Naive thymus-derived CD4-positive, alpha-beta T cell (primary cell): ENCODE results near the gene MYOT. TPM values are rescaled to one million over a fixed set of nuclear protein-coding genes. Genes with fewer than 3 reads are reported as not detected.

Source experiments
- ATAC-seq: fragments of 150-1000 bp; cut with Tn5 transposase; 2 replicates; pipeline ENCODE4 v1.10.0; 2021; ENCODE audit warnings: mild to moderate bottlenecking, moderate library complexity
- CTCF ChIA-PET: fragments of 350-600 bp; sonication (Branson Sonifier 250); formaldehyde crosslinking; loops from one replicate; lab custom pipeline; 2021; ENCODE audit warnings: antibody characterized with exemption; lab: Charles Lee
- POLR2A ChIA-PET: fragments of 350-600 bp; sonication (Branson Sonifier 250); formaldehyde crosslinking; loops from one replicate; lab custom pipeline; 2021; ENCODE audit warnings: antibody characterized with exemption, inconsistent platforms; lab: Charles Lee
- DNase-seq, 9 donors: peaks; one replicate each; pipeline versions ENCODE4 v3.0.0 to v3.0.0-alpha.2; 2020 to 2022; ENCODE audit warnings: mixed read lengths in 1 of 9
- H3K27ac ChIP-seq: one replicate; pipeline ENCODE4 v1.7.0; 2013; ENCODE audit warnings: mild to moderate bottlenecking, low read depth, low read length, moderate library complexity
- H3K27me3 ChIP-seq, 2 donors: one replicate each; pipeline ENCODE4 v1.7.0; 2013; ENCODE audit warnings: low read length in 2 of 2, mild to moderate bottlenecking in 2 of 2, moderate library complexity in 2 of 2; ENCODE audit not compliant: control insufficient read depth in 2 of 2, insufficient read depth in 2 of 2
- H3K36me3 ChIP-seq, 3 experiments: 1 replicate in 2 of 3; 2 replicates in 1 of 3; pipeline ENCODE4 v1.7.0; 2013; ENCODE audit warnings: low read length in 3 of 3, mild to moderate bottlenecking in 3 of 3, moderate library complexity in 1 of 3; ENCODE audit not compliant: insufficient read depth in 3 of 3, control insufficient read depth in 2 of 3
- H3K4me1 ChIP-seq, 2 donors: one replicate each; pipeline ENCODE4 v1.7.0; 2013; ENCODE audit warnings: low read length in 2 of 2, mild to moderate bottlenecking in 2 of 2, moderate library complexity in 1 of 2; ENCODE audit not compliant: control insufficient read depth in 2 of 2, insufficient read depth in 2 of 2
- H3K4me3 ChIP-seq: 2 replicates; pipeline ENCODE4 v1.7.0; 2013; ENCODE audit warnings: mild to moderate bottlenecking, low read length
- H3K9me3 ChIP-seq, 3 experiments: 1 replicate in 2 of 3; 2 replicates in 1 of 3; pipeline ENCODE4 v1.7.0; 2013; ENCODE audit warnings: low read length in 3 of 3; ENCODE audit not compliant: control insufficient read depth in 2 of 3
- H3K27ac Mint-ChIP-seq, 9 donors: one replicate each; pipeline ENCODE4 v1.8.0; 2020 to 2022; ENCODE audit warnings: mixed read lengths in 9 of 9, mild to moderate bottlenecking in 8 of 9, moderate library complexity in 5 of 9, inconsistent platforms in 2 of 9
- H3K27me3 Mint-ChIP-seq, 5 donors: one replicate each; pipeline ENCODE4 v1.8.0; 2021 to 2022; ENCODE audit warnings: mixed read lengths in 5 of 5, mild to moderate bottlenecking in 1 of 5
- H3K36me3 Mint-ChIP-seq, 5 donors: one replicate each; pipeline ENCODE4 v1.8.0; 2020 to 2022; ENCODE audit warnings: mixed read lengths in 5 of 5, mild to moderate bottlenecking in 3 of 5, inconsistent platforms in 1 of 5
- H3K4me1 Mint-ChIP-seq, 7 donors: one replicate each; pipeline ENCODE4 v1.8.0; 2020 to 2022; ENCODE audit warnings: mixed read lengths in 7 of 7, mild to moderate bottlenecking in 3 of 7, inconsistent platforms in 1 of 7
- H3K4me3 Mint-ChIP-seq, 10 donors: one replicate each; pipeline ENCODE4 v1.8.0; 2020 to 2022; ENCODE audit warnings: mild to moderate bottlenecking in 10 of 10, mixed read lengths in 10 of 10, moderate library complexity in 6 of 10, inconsistent platforms in 2 of 10
- H3K9me3 Mint-ChIP-seq, 11 donors: one replicate each; pipeline ENCODE4 v1.8.0; 2020 to 2022; ENCODE audit warnings: mixed read lengths in 11 of 11, mild to moderate bottlenecking in 4 of 11, inconsistent platforms in 1 of 11, moderate library complexity in 1 of 11
- intact Hi-C, 2 donors: fragments of 100-400 bp; cut with micrococcal nuclease; formaldehyde crosslinking; loops; one replicate each; pipeline ENCODE4 v1.15.1; 2023
- polyA plus RNA-seq, 2 donors: library from polyadenylated mRNA; unstranded; fragments of 300-500 nt; fragmentation: Illumina TruSeq; gene quantifications; one replicate each; pipeline ENCODE4 v1.2.3, GENCODE V29; 2021
- total RNA-seq, 6 experiments: library from RNA in 5 of 6; stranded (reverse) in 5 of 6; gene quantifications; 1 replicate in 5 of 6; 2 replicates in 1 of 6; pipeline ENCODE4 v1.2.3 and lab custom pipeline; 2021 to 2026

The MYOT gene
- total and polyA plus RNA-seq, 7 experiments from 2014 or later: 0.87 TPM; not detected in 6

DNA sequence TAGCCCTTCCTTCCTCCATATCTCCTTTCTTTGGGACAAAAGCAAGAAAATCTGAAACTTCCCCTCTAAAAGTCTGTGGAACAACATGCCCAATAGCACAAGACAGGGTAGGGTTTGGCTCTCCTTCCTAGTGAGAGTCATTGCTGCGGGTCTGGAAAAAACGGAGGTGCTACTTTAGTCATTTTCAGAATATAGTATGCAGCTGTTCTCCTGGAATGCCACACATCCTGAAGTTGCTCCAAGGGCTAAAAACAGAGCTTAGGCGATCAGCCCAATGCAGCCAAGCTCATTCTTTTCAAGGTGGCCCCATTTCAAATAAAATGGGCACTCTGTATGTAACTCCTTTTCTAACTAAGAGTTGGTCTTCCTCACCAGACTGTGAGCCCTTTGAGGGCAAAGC lies 39.5 kb upstream of the MYOT start:
- Histone ChIP-seq H3K27me3 (no peaks in the 10 kb centered on the region), H3K4me1 (no peaks in the 10 kb centered on the region), H3K36me3 (no peaks in the 10 kb centered on the region), H3K4me3 (no peak overlapping the region), H3K27ac (no peak overlapping the region), H3K9me3 (no peaks in the 10 kb centered on the region)
- POLR2A ChIA-PET: no interaction called here
- no peak overlapping the region for H3K4me3 Mint-ChIP-seq
- no peak for DNase-seq
- H3K36me3 Mint-ChIP-seq: peaks cover 0 to 22% (median 17%) of the 10 kb centered on the region in 5 donors
- no peak for ATAC-seq
- H3K27me3 Mint-ChIP-seq: peaks cover 0 to 6% (median 0%) of the 10 kb centered on the region in 5 donors
- CTCF ChIA-PET: no interaction called here
- peaks cover 0 to 15% (median 4%) of the 10 kb centered on the region in 11 donors for H3K9me3 Mint-ChIP-seq
- intact Hi-C loops: no loop called here
- H3K27ac Mint-ChIP-seq: no peak overlapping the region
- no peaks in the 10 kb centered on the region for H3K4me1 Mint-ChIP-seq

DNA sequence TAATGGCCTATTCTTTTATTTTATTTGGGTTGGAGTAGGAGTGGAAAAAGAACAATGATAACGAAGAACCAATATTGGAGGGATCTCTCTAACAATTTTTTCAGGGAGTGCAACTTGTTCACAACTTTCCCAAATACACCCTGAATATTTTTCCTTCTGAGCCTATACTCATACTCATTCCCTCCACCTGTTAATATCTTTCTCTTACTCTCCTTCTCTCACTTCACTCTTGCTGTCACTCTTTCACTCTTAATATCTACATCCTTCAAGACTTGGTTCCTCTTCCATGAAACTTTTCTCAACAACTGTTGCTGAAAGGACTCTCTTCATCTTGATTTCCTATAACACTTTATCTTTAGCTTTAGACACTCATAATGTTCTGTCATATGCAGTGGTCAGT lies 39.0 kb upstream of the MYOT start:
- Histone ChIP-seq H3K4me1 (no peaks in the 10 kb centered on the region), H3K4me3 (no peak overlapping the region), H3K27ac (no peak overlapping the region), H3K27me3 (no peaks in the 10 kb centered on the region), H3K36me3 (no peaks in the 10 kb centered on the region), H3K9me3 (no peaks in the 10 kb centered on the region)
- ChIA-PET POLR2A (no interaction called here), CTCF (no interaction called here)
- H3K27ac Mint-ChIP-seq: no peak overlapping the region
- no peak overlapping the region for H3K4me3 Mint-ChIP-seq
- H3K9me3 Mint-ChIP-seq: peaks cover 0 to 15% (median 4%) of the 10 kb centered on the region in 11 donors
- no peak for ATAC-seq
- no peak for DNase-seq
- peaks cover 0 to 5% (median 0%) of the 10 kb centered on the region in 5 donors for H3K27me3 Mint-ChIP-seq
- no peaks in the 10 kb centered on the region for H3K4me1 Mint-ChIP-seq
- intact Hi-C loops: no loop called here
- peaks cover 0 to 21% (median 15%) of the 10 kb centered on the region in 5 donors for H3K36me3 Mint-ChIP-seq

DNA sequence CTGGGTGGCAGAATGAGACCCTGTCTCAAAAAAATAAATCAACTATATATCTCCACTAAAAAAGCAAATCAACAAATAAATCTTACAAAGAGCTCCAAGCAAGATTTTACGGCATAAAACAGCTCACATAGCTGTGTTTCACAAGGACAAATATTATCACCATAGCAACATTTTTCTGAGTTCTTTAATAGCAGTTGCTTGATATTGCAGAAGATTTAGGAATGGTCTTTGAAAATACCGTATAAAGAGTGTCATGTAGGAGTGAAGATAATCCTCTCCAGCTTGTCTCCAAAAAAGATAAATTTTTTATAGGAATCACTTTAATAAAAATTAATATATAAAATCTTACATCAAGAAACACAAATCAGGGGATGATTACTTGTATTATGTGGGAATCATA lies 36.6 kb upstream of the MYOT start:
- DNase-seq: no peak
- Histone ChIP-seq H3K4me3 (no peak overlapping the region), H3K9me3 (no peaks in the 10 kb centered on the region), H3K36me3 (no peaks in the 10 kb centered on the region), H3K4me1 (no peaks in the 10 kb centered on the region), H3K27me3 (no peaks in the 10 kb centered on the region), H3K27ac (no peak overlapping the region)
- Mint-ChIP-seq H3K27me3 (peaks cover 0 to 3% (median 0%) of the 10 kb centered on the region in 5 donors), H3K27ac (no peak overlapping the region), H3K4me1 (no peaks in the 10 kb centered on the region), H3K36me3 (peaks cover 0 to 18% (median 11%) of the 10 kb centered on the region in 5 donors), H3K9me3 (peaks cover 0 to 6% (median 1%) of the 10 kb centered on the region in 11 donors), H3K4me3 (no peak overlapping the region)
- POLR2A ChIA-PET: no interaction called here
- CTCF ChIA-PET: interaction anchor here (0.6 kb wide), 1 partner anchor 10 kb away, joined by 3 read pairs; no protein-coding TSS in a partner anchor
- ATAC-seq: no peak
- intact Hi-C loops: no loop called here

DNA sequence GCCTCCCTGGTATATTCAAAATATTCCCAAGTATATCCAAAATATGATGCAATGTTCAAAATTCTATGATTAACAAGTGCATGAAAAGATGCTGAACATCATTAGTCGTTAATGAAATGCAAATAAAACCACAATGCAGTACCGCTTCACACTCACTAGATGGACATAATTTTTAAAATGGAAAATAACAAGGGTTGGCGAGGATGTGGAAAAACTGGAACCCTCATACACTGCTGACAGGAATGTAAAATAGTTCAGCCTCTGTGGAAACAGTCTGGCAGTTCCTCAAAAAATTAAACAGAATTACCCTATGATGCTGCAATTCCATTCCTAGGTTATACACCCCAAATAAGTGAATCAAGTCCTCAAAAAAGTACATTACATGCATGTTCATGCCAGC lies 36.1 kb upstream of the MYOT start:
- Mint-ChIP-seq H3K4me3 (no peak overlapping the region), H3K27me3 (peaks cover 0 to 3% (median 0%) of the 10 kb centered on the region in 5 donors), H3K27ac (no peak overlapping the region), H3K9me3 (peaks cover 0 to 3% (median 0%) of the 10 kb centered on the region in 11 donors), H3K36me3 (peaks cover 0 to 17% (median 10%) of the 10 kb centered on the region in 5 donors), H3K4me1 (no peaks in the 10 kb centered on the region)
- Histone ChIP-seq H3K4me1 (no peaks in the 10 kb centered on the region), H3K9me3 (no peaks in the 10 kb centered on the region), H3K4me3 (no peak overlapping the region), H3K36me3 (no peaks in the 10 kb centered on the region), H3K27me3 (no peaks in the 10 kb centered on the region), H3K27ac (no peak overlapping the region)
- ATAC-seq (no peak), DNase-seq (no peak)
- ChIA-PET CTCF (interaction anchor here (0.6 kb wide), 1 partner anchor 10 kb away, joined by 3 read pairs; no protein-coding TSS in a partner anchor), POLR2A (no interaction called here)
- intact Hi-C loops: no loop called here

DNA sequence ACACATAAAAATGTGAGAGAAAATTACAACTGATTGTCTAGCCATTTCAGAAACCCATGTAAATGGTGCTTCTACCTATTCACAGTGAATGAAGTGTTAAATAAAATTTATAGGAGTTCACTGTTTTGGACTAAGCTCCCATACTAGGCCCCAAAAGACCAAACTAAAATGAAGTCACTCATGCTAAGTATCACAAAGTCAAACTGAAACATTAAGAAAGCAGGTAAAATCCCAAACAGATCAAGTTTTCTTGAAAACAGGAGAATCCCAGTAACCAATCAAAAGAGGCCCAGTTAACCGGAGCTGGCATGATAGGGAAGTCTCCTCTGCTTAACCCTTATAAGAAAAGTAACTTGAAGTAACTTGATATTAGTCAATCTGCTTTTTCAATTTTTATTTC lies 35.2 kb upstream of the MYOT start:
- no peak overlapping the region for H3K27ac ChIP-seq
- no peaks in the 10 kb centered on the region for H3K4me1 Mint-ChIP-seq
- H3K9me3 Mint-ChIP-seq: no peaks in the 10 kb centered on the region
- H3K9me3 ChIP-seq: no peaks in the 10 kb centered on the region
- H3K36me3 Mint-ChIP-seq: peaks cover 0 to 13% (median 10%) of the 10 kb centered on the region in 5 donors
- ChIA-PET POLR2A (no interaction called here), CTCF (no interaction called here)
- H3K27ac Mint-ChIP-seq: no peak overlapping the region
- no peak overlapping the region for H3K4me3 Mint-ChIP-seq
- ATAC-seq: no peak
- no peak overlapping the region for H3K4me3 ChIP-seq
- no peaks in the 10 kb centered on the region for H3K36me3 ChIP-seq
- intact Hi-C loops: no loop called here
- H3K27me3 Mint-ChIP-seq: peaks cover 0 to 3% (median 0%) of the 10 kb centered on the region in 5 donors
- DNase-seq: no peak
- no peaks in the 10 kb centered on the region for H3K27me3 ChIP-seq
- H3K4me1 ChIP-seq: no peaks in the 10 kb centered on the region

DNA sequence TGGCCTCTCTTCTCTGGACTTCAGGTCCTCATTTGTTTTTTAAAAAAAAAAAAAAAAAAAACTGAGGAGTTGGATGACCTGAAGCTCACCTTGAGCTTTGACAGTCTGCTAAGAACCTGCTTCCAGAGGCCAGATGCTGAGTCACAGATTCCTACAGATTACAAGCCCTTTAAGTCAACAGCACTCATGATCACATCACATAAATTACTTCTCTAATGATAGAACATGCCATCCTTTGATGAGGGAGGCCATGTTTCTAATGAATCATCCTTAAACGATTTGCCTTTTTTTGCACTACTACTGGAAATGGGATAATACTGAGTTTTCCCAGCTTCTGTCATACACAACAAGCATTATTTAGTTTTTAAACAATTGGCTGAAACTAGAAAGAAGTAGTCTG lies 34.2 kb upstream of the MYOT start:
- DNase-seq (no peak), ATAC-seq (no peak)
- ChIA-PET CTCF (no interaction called here), POLR2A (no interaction called here)
- intact Hi-C loops: no loop called here
- H3K4me1 Mint-ChIP-seq: no peaks in the 10 kb centered on the region
- H3K27me3 Mint-ChIP-seq: peaks cover 0 to 3% (median 0%) of the 10 kb centered on the region in 5 donors
- no peak overlapping the region for H3K4me3 Mint-ChIP-seq
- H3K36me3 Mint-ChIP-seq: peaks cover 0 to 13% (median 10%) of the 10 kb centered on the region in 5 donors
- H3K27ac Mint-ChIP-seq: no peak overlapping the region
- Histone ChIP-seq H3K4me3 (no peak overlapping the region), H3K27ac (no peak overlapping the region), H3K27me3 (no peaks in the 10 kb centered on the region), H3K36me3 (no peaks in the 10 kb centered on the region), H3K4me1 (no peaks in the 10 kb centered on the region), H3K9me3 (no peaks in the 10 kb centered on the region)
- no peaks in the 10 kb centered on the region for H3K9me3 Mint-ChIP-seq

DNA sequence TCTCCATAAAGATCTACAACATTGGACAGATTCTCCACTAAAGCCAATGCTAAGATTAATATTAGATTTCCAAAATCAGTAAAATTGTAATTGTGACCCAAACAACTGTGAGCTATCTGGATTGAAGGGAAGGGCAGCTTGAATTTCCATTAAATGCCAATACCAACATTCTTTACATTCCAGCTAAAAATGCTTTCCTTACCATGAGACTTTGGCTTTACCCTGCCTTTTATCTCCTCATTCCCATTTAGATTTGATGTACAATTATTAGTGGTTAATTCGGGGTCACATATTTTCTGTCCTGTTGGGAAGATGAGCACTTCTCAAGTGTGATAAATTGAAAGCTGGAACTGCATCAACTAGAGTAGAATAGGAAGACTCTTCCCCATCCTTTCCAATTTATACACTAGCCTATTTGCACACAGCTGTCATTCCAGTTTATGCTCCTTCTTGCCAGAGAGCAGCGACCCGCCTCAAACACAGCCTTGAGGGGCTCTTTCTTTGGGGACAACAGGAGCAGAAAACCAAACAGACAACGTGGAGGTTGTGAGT lies 33.1 kb upstream of the MYOT start:
- intact Hi-C loops: no loop called here
- Histone ChIP-seq H3K36me3 (no peaks in the 10 kb centered on the region), H3K4me3 (no peak overlapping the region), H3K27ac (no peak overlapping the region), H3K9me3 (no peaks in the 10 kb centered on the region), H3K4me1 (no peaks in the 10 kb centered on the region), H3K27me3 (no peaks in the 10 kb centered on the region)
- no peaks in the 10 kb centered on the region for H3K9me3 Mint-ChIP-seq
- peaks cover 0 to 3% (median 0%) of the 10 kb centered on the region in 5 donors for H3K27me3 Mint-ChIP-seq
- ATAC-seq: no peak
- ChIA-PET POLR2A (no interaction called here), CTCF (interaction anchor here (0.7 kb wide), 1 partner anchor 35 kb away, joined by 3 read pairs; no protein-coding TSS in a partner anchor)
- DNase-seq: no peak
- no peaks in the 10 kb centered on the region for H3K4me1 Mint-ChIP-seq
- no peak overlapping the region for H3K4me3 Mint-ChIP-seq
- H3K27ac Mint-ChIP-seq: no peak overlapping the region
- peaks cover 0 to 13% (median 8%) of the 10 kb centered on the region in 5 donors for H3K36me3 Mint-ChIP-seq
